Fibroblast of mammary gland (primary cell): ENCODE data around the gene EVI5.
"Not testable (repeated sequence)": the region's sequence is repeated elsewhere in the genome, so short reads cannot be mapped to it uniquely, and the experiment has no call there.

Experiments
- DNase-seq: peaks from one replicate; pipeline ENCODE4 v3.0.0-alpha.2; 2010; ENCODE audit warnings: low read depth
- H3K4me3 ChIP-seq: 2 replicates; pipeline ENCODE4 v1.5.1; 2011; ENCODE audit warnings: low read depth, mild to moderate bottlenecking, low read length, moderate library complexity; ENCODE audit not compliant: control insufficient read depth
- CTCF ChIP-seq: conservative IDR thresholded peaks from 2 replicates; pipeline ENCODE4 v1.5.1; 2011; ENCODE audit warnings: low read depth, low read length, inconsistent platforms; ENCODE audit not compliant: control insufficient read depth, insufficient read depth

Gene EVI5

GRCh38 chr1:92754719-92755050, 30.2 kb downstream of the EVI5 start:
- DNase-seq = no peak
- no peak for TF ChIP-seq CTCF
- H3K4me3 ChIP-seq = no peak overlapping the region

- no peak overlapping the region for H3K4me3 ChIP-seq
- TF ChIP-seq CTCF = no peak
- peak; percentile 65 for DNase-seq
Measured at GRCh38 chr1:92754000-92754718, 30.7 kb downstream of the EVI5 start.

GRCh38 chr1:92752719-92753118, 32.2 kb downstream of the EVI5 start:
- peak; percentile 31 for DNase-seq
- no peak for TF ChIP-seq CTCF
- no peak overlapping the region for H3K4me3 ChIP-seq

GRCh38 chr1:92749024-92749634, 35.8 kb downstream of the EVI5 start:
- TF ChIP-seq CTCF = peak; percentile 91
- H3K4me3 ChIP-seq = no peak overlapping the region
- peak; percentile 80 for DNase-seq

GRCh38 chr1:92748138-92748537, 36.8 kb downstream of the EVI5 start:
- no peak for DNase-seq
- TF ChIP-seq CTCF = no peak

GRCh38 chr1:92747735-92748134, 37.2 kb downstream of the EVI5 start:
- H3K4me3 ChIP-seq = no peak overlapping the region
- DNase-seq = peak; percentile 45
- TF ChIP-seq CTCF = no peak

More at GRCh38 chr1:92748138-92748537, 36.8 kb downstream of the EVI5 start:
- no peak overlapping the region for H3K4me3 ChIP-seq

- not testable (repeated sequence) for DNase-seq, H3K4me3 ChIP-seq
Measured at GRCh38 chr1:92746255-92746654, 38.7 kb downstream of the EVI5 start.
